Measurements from ENCODE around the gene WDR93. TPM values are rescaled to one million over a fixed set of nuclear protein-coding genes. Genes with fewer than 3 reads are reported as not detected.

The WDR93 gene
- total RNA-seq, 1 donor from 2014 or later = not detected

DNA sequence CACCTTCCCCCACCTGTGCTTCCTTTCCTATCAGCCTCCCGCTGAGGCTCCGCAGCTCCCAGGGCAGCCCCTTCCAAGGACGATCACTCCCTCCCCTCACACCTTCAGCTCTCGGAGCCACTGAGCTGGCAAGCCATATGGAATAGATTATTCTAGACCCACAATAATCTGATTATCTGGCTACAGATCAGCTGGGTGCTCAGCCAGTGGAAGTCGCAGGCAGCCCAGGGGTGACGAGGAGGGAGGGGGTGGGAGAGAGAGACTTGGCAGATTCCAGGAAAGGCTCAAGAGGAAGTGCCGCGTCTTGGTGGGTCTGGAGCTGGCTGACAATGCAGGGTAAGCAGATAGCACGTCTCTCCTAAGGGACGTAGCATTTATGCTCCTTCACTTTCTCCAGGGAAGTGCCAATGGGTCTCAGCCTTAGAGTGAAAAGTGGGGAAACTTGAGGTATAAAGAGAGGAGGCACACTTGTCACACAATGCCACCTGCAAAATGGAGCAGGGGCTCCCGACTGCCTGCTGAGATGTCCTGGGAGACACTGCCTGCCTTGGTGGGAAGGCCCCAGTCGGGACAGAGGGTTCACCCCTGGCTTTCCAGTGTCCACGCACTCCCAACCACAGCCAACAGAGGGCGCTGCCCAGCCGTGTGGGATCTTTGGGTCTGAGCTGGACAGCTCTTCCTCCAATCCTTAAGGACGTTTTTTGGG is 69.8 kb downstream of the WDR93 start:
- Histone ChIP-seq H3K9me3 (no peaks in the 10 kb centered on the region), H3K36me3 (no peaks in the 10 kb centered on the region), H3K27me3 (no peaks in the 10 kb centered on the region), H3K4me1 (no peaks in the 10 kb centered on the region), H3K27ac (no peak overlapping the region), H3K4me3 (no peak overlapping the region)
- intact Hi-C loops (cut with DNase I) = loop anchor here (5.0 kb wide), 1 partner anchor 112 kb away; no protein-coding TSS in a partner anchor
- TF ChIP-seq, protein P1, sequence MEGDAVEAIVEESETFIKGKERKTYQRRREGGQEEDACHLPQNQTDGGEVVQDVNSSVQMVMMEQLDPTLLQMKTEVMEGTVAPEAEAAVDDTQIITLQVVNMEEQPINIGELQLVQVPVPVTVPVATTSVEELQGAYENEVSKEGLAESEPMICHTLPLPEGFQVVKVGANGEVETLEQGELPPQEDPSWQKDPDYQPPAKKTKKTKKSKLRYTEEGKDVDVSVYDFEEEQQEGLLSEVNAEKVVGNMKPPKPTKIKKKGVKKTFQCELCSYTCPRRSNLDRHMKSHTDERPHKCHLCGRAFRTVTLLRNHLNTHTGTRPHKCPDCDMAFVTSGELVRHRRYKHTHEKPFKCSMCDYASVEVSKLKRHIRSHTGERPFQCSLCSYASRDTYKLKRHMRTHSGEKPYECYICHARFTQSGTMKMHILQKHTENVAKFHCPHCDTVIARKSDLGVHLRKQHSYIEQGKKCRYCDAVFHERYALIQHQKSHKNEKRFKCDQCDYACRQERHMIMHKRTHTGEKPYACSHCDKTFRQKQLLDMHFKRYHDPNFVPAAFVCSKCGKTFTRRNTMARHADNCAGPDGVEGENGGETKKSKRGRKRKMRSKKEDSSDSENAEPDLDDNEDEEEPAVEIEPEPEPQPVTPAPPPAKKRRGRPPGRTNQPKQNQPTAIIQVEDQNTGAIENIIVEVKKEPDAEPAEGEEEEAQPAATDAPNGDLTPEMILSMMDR (IDR thresholded peaks at IDR 0.05) = peak; percentile 97
- peak; percentile 91 for DNase-seq
- ATAC-seq = peak; percentile 95

DNA sequence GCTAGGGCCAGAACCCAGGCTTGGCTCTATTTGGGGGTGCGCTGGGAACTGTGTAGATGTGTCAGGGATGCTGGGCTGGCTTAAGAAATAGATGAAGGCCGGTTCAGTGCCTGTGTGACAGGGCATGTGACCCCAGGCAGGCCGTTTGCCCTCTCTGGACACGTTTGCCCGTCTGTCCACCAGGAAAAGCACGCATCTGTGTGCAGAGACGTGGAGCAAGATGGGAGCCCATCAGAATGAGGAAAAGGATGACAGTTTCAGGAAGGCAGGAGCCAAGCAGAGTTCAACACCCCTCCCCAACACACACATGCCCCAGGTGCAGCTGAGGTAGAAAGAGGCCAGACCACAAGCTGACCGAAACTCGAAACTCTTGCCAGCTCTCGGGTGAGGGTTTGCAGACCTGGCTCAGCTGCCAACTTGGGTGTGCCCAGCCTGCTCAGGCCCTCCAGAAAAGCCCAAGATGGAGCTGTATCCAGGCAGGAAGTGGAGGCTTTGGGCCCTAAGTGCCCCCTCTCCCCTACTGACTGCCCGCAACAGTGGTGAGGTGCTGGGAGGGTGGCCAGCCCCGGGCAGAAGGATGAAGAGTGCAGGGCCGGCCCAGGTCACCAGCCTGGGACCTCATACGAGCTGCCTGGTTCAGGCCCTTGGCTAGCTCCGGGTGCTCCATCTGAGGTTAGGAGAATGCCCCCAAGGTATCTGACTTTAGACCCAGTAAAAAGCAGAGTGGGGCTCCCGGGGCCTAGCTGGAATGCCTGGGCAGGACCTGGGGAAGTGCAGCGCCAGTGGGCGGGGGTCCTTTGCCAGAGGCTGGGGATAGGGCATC is 70.6 kb downstream of the WDR93 start:
- no peak for DNase-seq
- no peaks in the 10 kb centered on the region for H3K4me1 ChIP-seq
- no peaks in the 10 kb centered on the region for H3K27me3 ChIP-seq
- no peak overlapping the region for H3K4me3 ChIP-seq
- H3K27ac ChIP-seq = no peak overlapping the region
- H3K36me3 ChIP-seq = no peaks in the 10 kb centered on the region
- TF ChIP-seq, protein P1 (IDR thresholded peaks at IDR 0.05) = no peak
- ATAC-seq = peak; percentile 60
- intact Hi-C loops (cut with DNase I) = loop anchor here (5.0 kb wide), 1 partner anchor 111 kb away; no protein-coding TSS in a partner anchor
- H3K9me3 ChIP-seq = no peaks in the 10 kb centered on the region

DNA sequence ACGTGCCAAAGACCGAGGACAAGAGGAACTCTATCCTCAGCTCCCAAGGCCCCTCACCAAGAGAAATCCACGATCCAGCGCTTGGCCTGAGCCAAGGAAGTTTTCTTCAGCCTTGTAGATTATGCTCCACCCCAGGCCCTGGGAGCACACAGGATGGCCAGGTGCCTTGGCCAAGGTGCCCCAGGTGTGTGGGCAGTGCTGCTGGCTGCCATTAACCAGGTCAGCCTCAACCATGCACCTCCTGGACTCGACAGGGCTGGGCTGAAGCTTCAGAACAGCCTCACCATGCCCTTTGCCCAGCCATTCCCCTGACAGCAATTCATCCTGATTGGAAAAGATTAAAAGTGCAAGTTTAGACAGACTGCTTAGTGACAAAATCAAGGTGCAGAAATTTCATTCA is 71.3 kb downstream of the WDR93 start:
- intact Hi-C loops (cut with DNase I) = loop anchor here (5.0 kb wide), 1 partner anchor 110 kb away; no protein-coding TSS in a partner anchor
- DNase-seq (no peak), ATAC-seq (no peak)
- H3K27ac ChIP-seq = no peak overlapping the region
- no peak overlapping the region for H3K4me3 ChIP-seq
- H3K36me3 ChIP-seq = no peaks in the 10 kb centered on the region
- H3K27me3 ChIP-seq = no peaks in the 10 kb centered on the region
- H3K9me3 ChIP-seq = no peaks in the 10 kb centered on the region
- TF ChIP-seq, protein P1 (IDR thresholded peaks at IDR 0.05) = no peak
- H3K4me1 ChIP-seq = no peaks in the 10 kb centered on the region

DNA sequence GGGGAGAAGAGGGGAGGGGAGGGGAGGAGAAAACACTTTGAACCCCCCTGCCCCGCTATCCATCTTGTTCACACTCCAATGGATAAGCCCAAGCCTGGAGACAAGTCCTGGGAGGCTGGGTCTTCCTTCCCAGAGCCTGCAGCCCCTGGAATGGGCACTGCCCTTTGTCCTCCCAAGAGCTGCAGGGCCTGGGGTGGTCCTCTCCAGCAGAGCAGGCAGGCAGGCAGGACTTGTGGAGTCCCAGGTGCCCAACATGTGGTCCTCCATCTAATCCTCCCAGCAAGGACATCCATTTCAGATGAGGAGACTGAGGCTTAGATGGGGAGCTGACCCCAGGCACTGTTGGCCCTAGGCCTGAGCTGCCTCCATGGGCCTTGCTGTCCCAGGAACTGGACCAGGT is 75.1 kb downstream of the WDR93 start:
- Histone ChIP-seq H3K4me1 (no peaks in the 10 kb centered on the region), H3K27me3 (no peaks in the 10 kb centered on the region), H3K9me3 (no peaks in the 10 kb centered on the region), H3K27ac (no peak overlapping the region), H3K4me3 (no peak overlapping the region), H3K36me3 (no peaks in the 10 kb centered on the region)
- TF ChIP-seq, protein P1 (IDR thresholded peaks at IDR 0.05) = no peak
- intact Hi-C loops (cut with DNase I) = no loop called here
- ATAC-seq (no peak), DNase-seq (no peak)

DNA sequence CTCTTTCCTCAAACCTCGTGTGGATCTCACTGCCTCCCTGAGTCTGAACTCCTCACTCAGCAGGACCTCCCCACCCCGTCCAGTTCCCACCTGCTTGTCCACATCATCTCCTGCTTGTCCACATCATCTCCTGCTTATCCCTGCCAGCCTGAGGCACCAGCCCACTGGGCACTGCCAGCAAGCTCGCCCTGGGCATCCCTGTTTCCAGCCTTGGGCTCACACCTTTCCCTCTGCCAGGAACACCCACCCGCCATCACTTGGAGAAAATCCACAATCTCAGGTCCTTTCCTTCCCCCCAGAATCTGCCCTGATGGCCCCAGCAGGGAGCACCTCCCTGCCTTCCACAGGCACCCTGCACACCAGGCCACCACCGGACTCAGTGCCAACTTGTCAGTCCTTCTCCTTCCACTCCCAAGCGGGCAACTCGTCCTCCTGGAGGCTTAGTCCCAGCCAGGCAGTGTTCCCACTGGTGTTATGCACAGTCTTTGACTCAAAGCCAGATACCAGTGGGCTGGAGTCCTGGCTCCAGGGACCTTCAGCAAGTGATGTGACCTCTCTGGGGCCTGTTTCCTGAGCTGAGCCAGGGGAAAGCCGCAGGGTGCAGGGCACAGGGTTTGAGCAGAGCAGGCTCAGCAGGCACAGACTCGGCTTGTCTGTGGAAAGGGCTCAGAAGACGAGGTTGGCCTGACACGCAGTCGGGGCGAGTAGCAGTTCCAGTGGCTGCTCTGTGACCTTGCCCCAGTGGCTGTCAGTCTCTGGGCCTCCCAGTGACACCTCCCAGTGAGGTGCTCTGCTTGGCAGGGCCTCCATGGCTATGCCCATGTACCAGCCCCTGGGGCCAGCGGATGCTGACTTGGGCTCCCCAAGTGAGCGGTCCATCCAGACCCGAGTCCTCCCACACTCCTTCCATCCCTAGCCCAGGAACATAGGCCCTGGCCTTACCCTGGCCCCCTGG is 76.0 kb downstream of the WDR93 start:
- intact Hi-C loops (cut with DNase I) = no loop called here
- H3K9me3 ChIP-seq = no peaks in the 10 kb centered on the region
- ATAC-seq (no peak), DNase-seq (no peak)
- H3K36me3 ChIP-seq = no peaks in the 10 kb centered on the region
- H3K27ac ChIP-seq = no peak overlapping the region
- H3K27me3 ChIP-seq = no peaks in the 10 kb centered on the region
- H3K4me3 ChIP-seq = no peak overlapping the region
- TF ChIP-seq, protein P1 (IDR thresholded peaks at IDR 0.05) = no peak
- no peaks in the 10 kb centered on the region for H3K4me1 ChIP-seq
